Endothelial cell of umbilical vein (primary cell): Measurements from ENCODE around the gene VAV2.

Source experiments
- EZH2 ChIP-seq: IDR thresholded peaks from 2 replicates; pipeline ENCODE4 v1.6.1; 2012; ENCODE audit warnings: borderline replicate concordance, low read depth, mild to moderate bottlenecking, moderate library complexity, low read length, inconsistent platforms; ENCODE audit not compliant: severe bottlenecking
- GATA2 ChIP-seq: IDR thresholded peaks from 2 replicates; pipeline ENCODE4 v1.7.0; 2011; ENCODE audit warnings: low read depth, mild to moderate bottlenecking, moderate library complexity, mixed read lengths, low read length; ENCODE audit not compliant: insufficient read length, insufficient read depth
- JUN ChIP-seq: IDR thresholded peaks from 2 replicates; pipeline ENCODE4 v1.6.1; 2011; ENCODE audit warnings: borderline replicate concordance, low read depth; ENCODE audit not compliant: insufficient read length, insufficient read depth
- MYC ChIP-seq: IDR thresholded peaks from one replicate; pipeline ENCODE4 v1.6.1; 2011; ENCODE audit warnings: mild to moderate bottlenecking, low read depth, low read length
- POLR2A ChIP-seq: IDR thresholded peaks from 2 replicates; pipeline ENCODE4 v1.6.1; 2012; ENCODE audit warnings: low read depth, mild to moderate bottlenecking, control low read depth, low read length
- POLR2AphosphoS5 ChIP-seq: IDR thresholded peaks from 2 replicates; pipeline ENCODE4 v1.6.1; 2012; ENCODE audit warnings: low read depth, mild to moderate bottlenecking, control low read depth, low read length, moderate library complexity; ENCODE audit not compliant: insufficient read depth
- TF ChIP-seq, protein P1 (sequence below), 2 donors: IDR thresholded peaks; 1 replicate in 1 of 2; 2 replicates in 1 of 2; pipeline ENCODE4 v1.5.1; 2011; ENCODE audit warnings: low read length in 2 of 2, mild to moderate bottlenecking in 2 of 2, moderate library complexity in 2 of 2, control low read depth in 1 of 2, inconsistent platforms in 1 of 2, low read depth in 1 of 2; ENCODE audit not compliant: insufficient read depth in 1 of 2; ENCODE audit errors: extremely low read depth in 1 of 2
- TF ChIP-seq, protein P2 (sequence below): IDR thresholded peaks from 2 replicates; pipeline ENCODE4 v1.6.1; 2011; ENCODE audit not compliant: insufficient read depth, insufficient read length

DNA sequence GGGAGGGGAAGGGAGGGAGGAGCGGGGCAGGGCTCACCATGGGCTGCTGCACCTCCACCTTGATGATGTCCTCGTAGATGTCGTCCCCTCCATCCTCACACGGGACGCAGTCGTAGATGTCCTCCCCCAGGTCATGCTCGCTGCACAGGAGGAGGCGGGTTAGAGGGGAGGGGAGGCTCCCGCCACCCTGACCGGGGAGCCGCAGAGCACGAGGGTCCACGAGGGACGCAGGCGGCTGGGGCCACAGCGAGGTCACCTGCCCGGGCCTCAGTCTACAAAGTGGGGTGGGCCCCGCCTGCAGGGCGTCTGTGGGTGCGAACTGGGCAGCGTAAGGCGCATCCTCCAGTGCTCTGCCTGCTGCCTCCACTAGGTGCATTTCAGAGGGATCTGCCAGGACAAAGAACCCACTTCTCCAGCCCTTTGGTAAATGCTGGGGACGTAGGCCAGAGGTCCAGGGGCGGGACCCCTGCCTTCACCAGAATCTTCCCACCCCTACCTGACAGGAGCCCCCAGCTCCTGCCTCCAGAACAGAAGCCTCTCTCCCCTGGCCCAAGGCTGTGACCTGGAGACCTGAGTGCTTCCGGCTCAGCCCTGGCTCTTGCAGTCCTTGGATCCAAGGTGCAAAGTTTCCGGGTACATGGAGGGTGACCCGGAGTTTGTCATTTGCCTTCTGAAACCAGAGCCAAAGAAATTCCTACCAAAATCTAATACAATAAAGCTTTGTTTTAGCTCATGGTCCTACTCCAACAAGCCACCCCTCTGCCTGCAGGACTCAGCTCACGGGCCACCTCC is 179.9 kb downstream of the VAV2 start:
- TF ChIP-seq, protein P1, sequence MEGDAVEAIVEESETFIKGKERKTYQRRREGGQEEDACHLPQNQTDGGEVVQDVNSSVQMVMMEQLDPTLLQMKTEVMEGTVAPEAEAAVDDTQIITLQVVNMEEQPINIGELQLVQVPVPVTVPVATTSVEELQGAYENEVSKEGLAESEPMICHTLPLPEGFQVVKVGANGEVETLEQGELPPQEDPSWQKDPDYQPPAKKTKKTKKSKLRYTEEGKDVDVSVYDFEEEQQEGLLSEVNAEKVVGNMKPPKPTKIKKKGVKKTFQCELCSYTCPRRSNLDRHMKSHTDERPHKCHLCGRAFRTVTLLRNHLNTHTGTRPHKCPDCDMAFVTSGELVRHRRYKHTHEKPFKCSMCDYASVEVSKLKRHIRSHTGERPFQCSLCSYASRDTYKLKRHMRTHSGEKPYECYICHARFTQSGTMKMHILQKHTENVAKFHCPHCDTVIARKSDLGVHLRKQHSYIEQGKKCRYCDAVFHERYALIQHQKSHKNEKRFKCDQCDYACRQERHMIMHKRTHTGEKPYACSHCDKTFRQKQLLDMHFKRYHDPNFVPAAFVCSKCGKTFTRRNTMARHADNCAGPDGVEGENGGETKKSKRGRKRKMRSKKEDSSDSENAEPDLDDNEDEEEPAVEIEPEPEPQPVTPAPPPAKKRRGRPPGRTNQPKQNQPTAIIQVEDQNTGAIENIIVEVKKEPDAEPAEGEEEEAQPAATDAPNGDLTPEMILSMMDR (IDR thresholded peaks at IDR 0.05; ENCODE audit: extremely low read depth in 1 of 2, insufficient read depth in 1 of 2, low read depth in 1 of 2, low read length in 2 of 2) = no peak
- no peak for TF ChIP-seq POLR2A
- no peak for TF ChIP-seq EZH2
- no peak for TF ChIP-seq POLR2AphosphoS5
- TF ChIP-seq MYC = no peak
- TF ChIP-seq, protein P2, sequence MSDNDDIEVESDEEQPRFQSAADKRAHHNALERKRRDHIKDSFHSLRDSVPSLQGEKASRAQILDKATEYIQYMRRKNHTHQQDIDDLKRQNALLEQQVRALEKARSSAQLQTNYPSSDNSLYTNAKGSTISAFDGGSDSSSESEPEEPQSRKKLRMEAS = no peak
- no peak for TF ChIP-seq JUN
- no peak for TF ChIP-seq GATA2
